Mesenchymal stem cell (in vitro differentiated cells and primary cell): ENCODE results near the gene UNC5B.

Experiments
- DNase-seq: peaks from one replicate; pipeline ENCODE4 v3.0.0-alpha.2; 2013
- H2AFZ ChIP-seq: one replicate; pipeline ENCODE4 v1.6.1; 2013; ENCODE audit warnings: low read depth, mild to moderate bottlenecking, control low read depth, inconsistent platforms, low read length, moderate library complexity
- H2AK5ac ChIP-seq: 2 replicates; pipeline ENCODE4 v1.6.1; 2013; ENCODE audit warnings: low read length, moderate library complexity, mild to moderate bottlenecking, inconsistent platforms; ENCODE audit not compliant: severe bottlenecking
- H2BK120ac ChIP-seq: one replicate; pipeline ENCODE4 v1.6.1; 2013; ENCODE audit warnings: low read depth, mild to moderate bottlenecking, inconsistent platforms, low read length, moderate library complexity
- H2BK12ac ChIP-seq, 2 experiments: one replicate each; pipeline ENCODE4 v1.6.1; 2013; ENCODE audit warnings: inconsistent platforms in 2 of 2, low read length in 2 of 2, mild to moderate bottlenecking in 2 of 2, moderate library complexity in 2 of 2, control low read depth in 1 of 2
- H2BK15ac ChIP-seq: one replicate; pipeline ENCODE4 v1.6.1; 2013; ENCODE audit warnings: mild to moderate bottlenecking, low read depth, inconsistent platforms; ENCODE audit not compliant: poor library complexity, severe bottlenecking
- H2BK5ac ChIP-seq: 2 replicates; pipeline ENCODE4 v1.6.1; 2013; ENCODE audit warnings: low read depth, mild to moderate bottlenecking, low read length, control low read depth, inconsistent platforms; ENCODE audit not compliant: poor library complexity, severe bottlenecking
- H3K14ac ChIP-seq, 2 experiments: one replicate each; pipeline ENCODE4 v1.6.1; 2013; ENCODE audit warnings: inconsistent platforms in 2 of 2, low read length in 2 of 2, control low read depth in 1 of 2, mild to moderate bottlenecking in 1 of 2, moderate library complexity in 1 of 2
- H3K18ac ChIP-seq, 2 experiments: one replicate each; pipeline ENCODE4 v1.6.1; 2013; ENCODE audit warnings: inconsistent platforms in 2 of 2, low read length in 2 of 2, control low read depth in 1 of 2, low read depth in 1 of 2, mild to moderate bottlenecking in 1 of 2
- H3K23ac ChIP-seq, 2 experiments: one replicate each; pipeline ENCODE4 v1.6.1; 2013; ENCODE audit warnings: inconsistent platforms in 2 of 2, low read length in 2 of 2, mild to moderate bottlenecking in 2 of 2, moderate library complexity in 2 of 2, control low read depth in 1 of 2
- H3K27ac ChIP-seq: 2 replicates; pipeline ENCODE4 v1.5.1; 2013; ENCODE audit warnings: mild to moderate bottlenecking, moderate library complexity, low read length, control low read depth, inconsistent platforms; ENCODE audit not compliant: poor library complexity, severe bottlenecking
- H3K27me3 ChIP-seq, 2 experiments: 2 replicates each; pipeline versions ENCODE4 v1.6.1 to v1.7.0; 2013; ENCODE audit warnings: low read length in 2 of 2, mild to moderate bottlenecking in 2 of 2, moderate library complexity in 2 of 2, control low read depth in 1 of 2, inconsistent platforms in 1 of 2; ENCODE audit not compliant: control insufficient read depth in 1 of 2, insufficient read depth in 1 of 2
- H3K36me3 ChIP-seq, 2 experiments: 2 replicates each; pipeline versions ENCODE4 v1.6.1 to v1.7.0; 2013; ENCODE audit warnings: low read length in 2 of 2, control low read depth in 1 of 2, inconsistent platforms in 1 of 2, low read depth in 1 of 2, mild to moderate bottlenecking in 1 of 2; ENCODE audit not compliant: insufficient read depth in 2 of 2, control insufficient read depth in 1 of 2
- H3K4ac ChIP-seq, 2 experiments: one replicate each; pipeline ENCODE4 v1.6.1; 2013; ENCODE audit warnings: inconsistent platforms in 2 of 2, low read length in 2 of 2, mild to moderate bottlenecking in 2 of 2, moderate library complexity in 2 of 2, control low read depth in 1 of 2, low read depth in 1 of 2
- H3K4me1 ChIP-seq: 2 replicates; pipeline ENCODE4 v1.6.1; 2013; ENCODE audit warnings: low read depth, low read length, control low read depth; ENCODE audit not compliant: control insufficient read depth, insufficient read depth
- H3K4me2 ChIP-seq: 2 replicates; pipeline ENCODE4 v1.6.1; 2013; ENCODE audit warnings: low read length, mild to moderate bottlenecking, inconsistent platforms; ENCODE audit not compliant: poor library complexity, severe bottlenecking
- H3K4me3 ChIP-seq, 2 experiments: 2 replicates each; pipeline versions ENCODE4 v1.5.1 to v1.7.0; 2013; ENCODE audit warnings: low read length in 2 of 2, mild to moderate bottlenecking in 2 of 2, control low read depth in 1 of 2, low read depth in 1 of 2; ENCODE audit not compliant: insufficient read depth in 1 of 2
- H3K79me1 ChIP-seq: replicated peaks from 2 replicates; pipeline ENCODE4 v1.6.1; 2013; ENCODE audit warnings: mild to moderate bottlenecking, control low read depth, low read length, inconsistent platforms; ENCODE audit not compliant: poor library complexity, severe bottlenecking
- H3K9ac ChIP-seq: 2 replicates; pipeline ENCODE4 v1.7.0; 2013; ENCODE audit warnings: mild to moderate bottlenecking, low read length, moderate library complexity
- H3K9me3 ChIP-seq: 2 replicates; pipeline ENCODE4 v1.7.0; 2013; ENCODE audit warnings: mild to moderate bottlenecking, low read length; ENCODE audit not compliant: control insufficient read depth
- H4K8ac ChIP-seq: one replicate; pipeline ENCODE4 v1.6.1; 2013; ENCODE audit warnings: inconsistent platforms, mild to moderate bottlenecking, low read length, moderate library complexity
- H4K91ac ChIP-seq: one replicate; pipeline ENCODE4 v1.6.1; 2013; ENCODE audit warnings: mild to moderate bottlenecking, low read length, inconsistent platforms
- WGBS: methylation state at CpG from one replicate; pipeline ENCODE4 v1.1.7; 2013; ENCODE audit warnings: mixed read lengths; 5-methylcytosine and 5-hydroxymethylcytosine counted together

UNC5B gene

DNA sequence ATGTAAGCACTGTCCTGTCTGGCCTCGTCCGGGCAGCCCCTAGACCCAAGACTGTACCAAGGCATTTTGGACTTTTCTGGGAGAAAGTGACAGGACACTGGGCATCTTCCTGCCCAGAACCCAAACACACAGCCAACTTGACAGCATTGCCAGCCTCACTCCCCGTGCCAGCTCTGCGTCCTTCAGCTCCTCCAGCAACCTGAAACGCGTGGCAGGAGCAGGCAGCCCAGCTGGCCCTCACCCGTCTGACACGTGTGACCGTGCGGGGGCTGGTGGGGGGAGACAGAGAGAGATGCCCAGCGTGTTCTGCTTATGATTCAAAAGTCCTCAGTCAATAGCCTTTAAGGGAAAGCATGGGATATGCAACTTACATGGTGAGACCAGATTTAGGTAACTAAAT lies 56.4 kb downstream of the UNC5B start:
- Histone ChIP-seq H3K27me3 (peaks cover 0 to 47% of the 10 kb centered on the region in 2 experiments), H3K18ac (peak overlapping the region; percentile 14 to 81), H2AFZ (no peak overlapping the region), H2BK120ac (no peak overlapping the region), H3K4me1 (peaks cover 3% of the 10 kb centered on the region), H2BK5ac (no peak overlapping the region), H4K8ac (peak overlapping the region; percentile 66), H4K91ac (peak overlapping the region; percentile 80), H3K4me3 (no peak overlapping the region), H3K23ac (no peak overlapping the region), H3K27ac (no peak overlapping the region), H2BK12ac (peak overlapping the region; percentile 44 to 52), H3K36me3 (no peaks in the 10 kb centered on the region), H3K4me2 (no peak overlapping the region), H2BK15ac (no peak overlapping the region), H3K9ac (no peak overlapping the region), H3K4ac (no peak overlapping the region), H3K14ac (peak overlapping the region in 1 of 2 experiments; percentile 0), H3K9me3 (no peaks in the 10 kb centered on the region), H2AK5ac (no peak overlapping the region), H3K79me1 (no peaks in the 10 kb centered on the region)
- DNase-seq, result no peak
- 82% methylated on average over 11 of the region's 11 CpGs for WGBS

GRCh38 chr10:71269301-71270288 lies 57.2 kb downstream of the UNC5B start:
- no peak overlapping the region for H3K27ac ChIP-seq
- H3K9ac ChIP-seq, result peak overlapping the region; percentile 29

DNA sequence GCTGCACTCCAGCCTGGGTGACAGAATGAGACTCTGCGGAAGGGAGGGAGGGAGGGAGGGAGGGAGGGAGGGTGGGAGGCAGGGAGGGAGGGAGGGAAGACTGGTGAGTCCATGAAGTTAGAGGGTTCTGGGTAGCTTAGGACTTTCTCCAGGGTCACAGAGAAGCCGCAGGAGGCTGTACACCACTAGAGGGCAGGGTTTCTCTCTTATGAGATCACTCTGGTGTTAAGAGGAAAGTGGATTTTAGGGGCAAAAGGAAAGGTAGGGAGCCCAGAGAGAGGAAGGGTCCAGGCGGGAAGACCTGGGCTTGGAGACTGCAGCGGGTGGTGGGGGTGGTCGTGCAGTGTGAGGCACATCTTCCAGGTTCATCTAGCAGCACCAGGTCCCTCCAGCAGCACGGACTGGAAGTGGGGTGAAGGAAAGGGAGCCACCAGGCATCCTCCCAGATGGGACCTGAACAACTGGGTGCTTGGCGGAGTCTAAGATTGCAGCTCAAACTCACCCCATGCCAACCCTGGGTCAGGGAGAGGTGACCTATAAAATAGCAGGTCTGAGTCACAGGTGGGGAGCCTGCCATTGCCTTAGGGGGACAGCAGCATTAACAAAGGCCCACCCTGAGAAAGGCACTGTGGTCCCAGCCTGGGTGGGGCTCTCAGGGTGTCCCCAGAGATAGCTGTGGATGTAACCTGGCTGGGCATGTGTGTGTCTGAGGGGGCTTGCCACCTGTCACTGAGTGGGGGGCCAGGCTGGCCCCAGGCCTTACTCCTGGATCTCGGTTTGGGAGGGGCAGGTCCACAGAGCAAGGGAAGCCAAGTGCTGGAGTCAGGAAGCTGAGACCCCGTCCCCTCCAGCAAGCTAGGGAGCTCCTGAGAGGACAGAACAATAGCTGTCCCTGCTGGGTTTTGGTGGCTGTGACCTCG lies 58.2 kb downstream of the UNC5B start:
- no peaks in the 10 kb centered on the region for H3K79me1 ChIP-seq
- no peak overlapping the region for H2BK15ac ChIP-seq
- H3K23ac ChIP-seq, result no peak overlapping the region
- peaks cover 0 to 34% of the 10 kb centered on the region in 2 experiments for H3K27me3 ChIP-seq
- peaks cover 9% of the 10 kb centered on the region for H3K4me1 ChIP-seq
- H3K4me2 ChIP-seq, result no peak overlapping the region
- no peak overlapping the region for H2AFZ ChIP-seq
- H3K14ac ChIP-seq, result peak overlapping the region in 1 of 2 experiments; percentile 89
- peak overlapping the region in 1 of 2 experiments; percentile 70 for H2BK12ac ChIP-seq
- peak overlapping the region in 1 of 2 experiments; percentile 46 for H3K18ac ChIP-seq
- H3K36me3 ChIP-seq, result no peaks in the 10 kb centered on the region
- H2BK120ac ChIP-seq, result no peak overlapping the region
- no peak overlapping the region for H3K4me3 ChIP-seq
- peak; percentile 92 for DNase-seq
- H3K9me3 ChIP-seq, result no peaks in the 10 kb centered on the region
- no peak overlapping the region for H2AK5ac ChIP-seq
- peak overlapping the region in 1 of 2 experiments; percentile 9 for H3K4ac ChIP-seq
- H2BK5ac ChIP-seq, result no peak overlapping the region
- WGBS, result 47% methylated on average over 10 of the region's 10 CpGs
- H4K8ac ChIP-seq, result peak overlapping the region; percentile 36
- H3K9ac ChIP-seq, result peak overlapping the region; percentile 41
- H4K91ac ChIP-seq, result no peak overlapping the region
- no peak overlapping the region for H3K27ac ChIP-seq

More at GRCh38 chr10:71269301-71270288, 57.2 kb downstream of the UNC5B start:
- Histone ChIP-seq H4K8ac (peak overlapping the region; percentile 59), H3K4ac (peak overlapping the region in 1 of 2 experiments; percentile 33), H2BK12ac (peak overlapping the region; percentile 56 to 59), H3K4me3 (no peak overlapping the region), H2BK5ac (no peak overlapping the region), H4K91ac (no peak overlapping the region), H3K14ac (peak overlapping the region in 1 of 2 experiments; percentile 58), H2BK15ac (peak overlapping the region; percentile 95), H3K4me2 (no peak overlapping the region), H3K36me3 (no peaks in the 10 kb centered on the region), H3K18ac (peak overlapping the region; percentile 64 to 79), H3K27me3 (peaks cover 0 to 40% of the 10 kb centered on the region in 2 experiments), H2AK5ac (no peak overlapping the region), H2AFZ (no peak overlapping the region), H3K79me1 (no peaks in the 10 kb centered on the region), H3K4me1 (peaks cover 3% of the 10 kb centered on the region), H3K9me3 (no peaks in the 10 kb centered on the region), H2BK120ac (no peak overlapping the region), H3K23ac (no peak overlapping the region)
- 52% methylated on average over 10 of the region's 11 CpGs for WGBS
- DNase-seq, result peak; percentile 51
